Aorta (tissue), 5 donors: ENCODE measurements around the gene PBX4. TPM values are rescaled to one million over a fixed set of nuclear protein-coding genes. Genes with fewer than 3 reads are reported as not detected.
A peak's percentile ranks its signal among the peaks of the same experiment; 100 is the strongest.

Experiments used
- ATAC-seq: fragments of 200-7000 bp; cut with Tn5 transposase; one replicate; pipeline ENCODE4 v1.9.1; 2022; ENCODE audit warnings: moderate library complexity; ENCODE audit not compliant: low FRiP score
- DNase-seq, 2 donors: peaks; one replicate each; pipeline ENCODE4 v3.0.0-alpha.2; 2020
- H3K27ac ChIP-seq, 2 donors: one replicate each; pipeline ENCODE4 v1.5.1; 2013; ENCODE audit warnings: low read length in 2 of 2, mild to moderate bottlenecking in 2 of 2, moderate library complexity in 2 of 2, control low read depth in 1 of 2, inconsistent platforms in 1 of 2, low read depth in 1 of 2
- H3K27me3 ChIP-seq, 2 donors: one replicate each; pipeline ENCODE4 v1.6.1; 2013; ENCODE audit warnings: control low read depth in 1 of 2, low read length in 1 of 2, mild to moderate bottlenecking in 1 of 2, moderate library complexity in 1 of 2; ENCODE audit not compliant: insufficient read depth in 2 of 2, control insufficient read depth in 1 of 2
- H3K36me3 ChIP-seq, 2 donors: one replicate each; pipeline ENCODE4 v1.6.1; 2013; ENCODE audit warnings: control low read depth in 1 of 2, low read length in 1 of 2, mild to moderate bottlenecking in 1 of 2; ENCODE audit not compliant: insufficient read depth in 2 of 2, control insufficient read depth in 1 of 2
- H3K4me1 ChIP-seq, 2 donors: one replicate each; pipeline ENCODE4 v1.6.1; 2013; ENCODE audit warnings: low read length in 2 of 2, control low read depth in 1 of 2, mild to moderate bottlenecking in 1 of 2, moderate library complexity in 1 of 2; ENCODE audit not compliant: insufficient read depth in 2 of 2, control insufficient read depth in 1 of 2
- H3K4me3 ChIP-seq, 2 donors: one replicate each; pipeline ENCODE4 v1.5.1; 2013; ENCODE audit warnings: low read length in 2 of 2, control low read depth in 1 of 2, mild to moderate bottlenecking in 1 of 2
- H3K9me3 ChIP-seq: one replicate; pipeline ENCODE4 v1.6.1; 2013; ENCODE audit warnings: mild to moderate bottlenecking, low read length; ENCODE audit not compliant: control insufficient read depth
- WGBS, 2 donors: extraction: QIAGEN DNeasy Blood & Tissue Kit; methylation state at CpG; one replicate each; pipeline ENCODE4 v1.1.7; 2013; 5-methylcytosine and 5-hydroxymethylcytosine counted together
- intact Hi-C, 2 donors: fragments of 100-400 bp; cut with DNase I; formaldehyde crosslinking; loops; one replicate each; pipeline versions ENCODE4 v1.14.2 to v1.15.0; 2022
- polyA plus RNA-seq, 2 donors: library from polyadenylated mRNA; stranded (reverse); fragments of 200-250 nt; gene quantifications; one replicate each; pipeline ENCODE4 v1.2.3, GENCODE V29; 2013
- total RNA-seq, 2 donors: library from RNA; stranded (reverse); fragmentation: NEBNext Ultra II Directional; extraction: Animal tissue kit (Norgen Biotek cat#: 25700); gene quantifications; one replicate each; pipeline ENCODE4 v1.2.1, GENCODE V29; 2021
- donor health status: healthy with polysubstance abuse.
- donor health status: Bipolar disorder and iron deficiency.
- donor health status: DM: no; HTN: no; CAD: no.
- donor health status: DM: no; HTN: no; CAD: no.
- donor health status: DM: yes; HTN: yes; CAD: no.

PBX4 gene
- total and polyA plus RNA-seq, 4 donors: 0.65 to 1.5 (median 1.4) TPM; not detected in 1

GRCh38 chr19:19561946-19562664, 56.4 kb downstream of the PBX4 start:
- ATAC-seq (no peak), DNase-seq (no peak)
- no peaks in the 10 kb centered on the region for H3K36me3 ChIP-seq
- WGBS, 2 donors: 87% methylated on average over 26 of the region's 26 CpGs
- H3K27ac ChIP-seq: no peak overlapping the region
- no peaks in the 10 kb centered on the region for H3K27me3 ChIP-seq
- H3K4me3 ChIP-seq: no peak overlapping the region
- no peaks in the 10 kb centered on the region for H3K9me3 ChIP-seq
- intact Hi-C loops: no loop called here
- no peaks in the 10 kb centered on the region for H3K4me1 ChIP-seq

GRCh38 chr19:19559931-19560330, 58.6 kb downstream of the PBX4 start:
- Histone ChIP-seq H3K4me3 (no peak overlapping the region), H3K4me1 (no peaks in the 10 kb centered on the region), H3K36me3 (no peaks in the 10 kb centered on the region), H3K9me3 (no peaks in the 10 kb centered on the region), H3K27ac (no peak overlapping the region), H3K27me3 (no peaks in the 10 kb centered on the region)
- intact Hi-C loops: no loop called here
- no peak for ATAC-seq
- 74 to 84% methylated on average over 4 of the region's 4 CpGs for WGBS, 2 donors
- no peak for DNase-seq

- Histone ChIP-seq H3K4me3 (no peak overlapping the region), H3K27me3 (no peaks in the 10 kb centered on the region), H3K27ac (no peak overlapping the region), H3K4me1 (no peaks in the 10 kb centered on the region), H3K9me3 (no peaks in the 10 kb centered on the region), H3K36me3 (no peaks in the 10 kb centered on the region)
- DNase-seq (no peak), ATAC-seq (no peak)
- 94% methylated on average over 16 of the region's 16 CpGs for WGBS, 2 donors
- intact Hi-C loops: no loop called here
Observed at GRCh38 chr19:19558636-19559035, 59.9 kb downstream of the PBX4 start.

GRCh38 chr19:19558055-19558454, 60.4 kb downstream of the PBX4 start:
- H3K4me1 ChIP-seq: no peaks in the 10 kb centered on the region
- H3K27ac ChIP-seq: no peak overlapping the region
- WGBS, 2 donors: 80 to 83% methylated on average over 15 of the region's 15 CpGs
- no peak overlapping the region for H3K4me3 ChIP-seq
- H3K9me3 ChIP-seq: no peaks in the 10 kb centered on the region
- no peaks in the 10 kb centered on the region for H3K36me3 ChIP-seq
- ATAC-seq (peak; percentile 34), DNase-seq (no peak)
- intact Hi-C loops: no loop called here
- no peaks in the 10 kb centered on the region for H3K27me3 ChIP-seq

GRCh38 chr19:19554074-19555023, 64.1 kb downstream of the PBX4 start:
- Histone ChIP-seq H3K4me1 (no peaks in the 10 kb centered on the region), H3K27ac (no peak overlapping the region), H3K4me3 (no peak overlapping the region), H3K27me3 (no peaks in the 10 kb centered on the region), H3K9me3 (no peaks in the 10 kb centered on the region), H3K36me3 (no peaks in the 10 kb centered on the region)
- peak in 1 of 2 donors; percentile 82 for DNase-seq
- no peak for ATAC-seq
- 68 to 77% methylated on average over 30 to 34 of the region's 34 CpGs for WGBS, 2 donors
- intact Hi-C loops: no loop called here

- Histone ChIP-seq H3K36me3 (no peaks in the 10 kb centered on the region), H3K9me3 (no peaks in the 10 kb centered on the region), H3K27me3 (no peaks in the 10 kb centered on the region), H3K27ac (no peak overlapping the region), H3K4me1 (no peaks in the 10 kb centered on the region), H3K4me3 (no peak overlapping the region)
- intact Hi-C loops: no loop called here
- WGBS, 2 donors: 90 to 93% methylated on average over 10 of the region's 10 CpGs
- DNase-seq: no peak
- no peak for ATAC-seq
Observed at GRCh38 chr19:19553670-19554069, 64.8 kb downstream of the PBX4 start.

- 56 to 63% methylated on average over 6 of the region's 6 CpGs for WGBS, 2 donors
- Histone ChIP-seq H3K9me3 (no peaks in the 10 kb centered on the region), H3K27me3 (no peaks in the 10 kb centered on the region), H3K36me3 (no peaks in the 10 kb centered on the region), H3K4me3 (no peak overlapping the region), H3K4me1 (no peaks in the 10 kb centered on the region), H3K27ac (no peak overlapping the region)
- DNase-seq: no peak
- intact Hi-C loops: no loop called here
- no peak for ATAC-seq
Observed at GRCh38 chr19:19552798-19553197, 65.7 kb downstream of the PBX4 start.

- H3K4me3 ChIP-seq: no peak overlapping the region
- no peaks in the 10 kb centered on the region for H3K9me3 ChIP-seq
- no peaks in the 10 kb centered on the region for H3K36me3 ChIP-seq
- DNase-seq (no peak), ATAC-seq (no peak)
- intact Hi-C loops: no loop called here
- 78 to 79% methylated on average over 14 of the region's 14 CpGs for WGBS, 2 donors
- no peaks in the 10 kb centered on the region for H3K27me3 ChIP-seq
- H3K4me1 ChIP-seq: no peaks in the 10 kb centered on the region
- no peak overlapping the region for H3K27ac ChIP-seq
Observed at GRCh38 chr19:19551853-19552192, 66.7 kb downstream of the PBX4 start.
